Neural cell (in vitro differentiated cells): Measurements from ENCODE around the gene BLTP1.

ENCODE experiments used
- MXI1 ChIP-seq: fragments of 450-650 bp; conservative IDR thresholded peaks from 2 replicates; pipeline ENCODE4 v1.6.1; 2014; ENCODE audit warnings: antibody characterized with exemption, mild to moderate bottlenecking; ENCODE audit not compliant: poor library complexity, severe bottlenecking
- POLR2AphosphoS5 ChIP-seq: IDR thresholded peaks from 2 replicates; pipeline ENCODE4 v1.6.1; 2012
- TF ChIP-seq, protein P1 (sequence below): fragments of 450-650 bp; IDR thresholded peaks from 2 replicates; pipeline ENCODE4 v1.5.1; 2014; ENCODE audit warnings: antibody characterized with exemption, mild to moderate bottlenecking, moderate library complexity; ENCODE audit not compliant: poor library complexity, severe bottlenecking

DNA sequence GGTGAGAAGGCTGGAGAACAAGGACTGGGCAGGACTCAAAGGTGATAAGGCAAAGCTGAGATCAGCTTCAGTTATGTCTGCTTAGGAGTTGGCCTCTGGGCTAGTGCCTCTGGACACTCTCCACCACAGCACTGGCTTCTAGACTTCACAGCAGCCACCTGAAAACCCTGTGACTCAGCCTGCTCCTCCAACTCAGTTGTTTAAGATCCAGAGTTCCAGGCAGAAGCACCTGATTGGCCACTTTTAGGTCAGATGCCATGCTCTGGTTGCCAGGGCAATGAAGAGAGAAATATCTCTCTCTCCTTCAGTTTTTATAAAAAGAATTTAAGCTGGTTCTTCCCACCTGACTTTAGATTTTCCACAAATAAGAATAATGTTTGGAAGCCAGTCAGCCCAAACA is 47.9 kb upstream of the BLTP1 start:
- TF ChIP-seq, protein P1, sequence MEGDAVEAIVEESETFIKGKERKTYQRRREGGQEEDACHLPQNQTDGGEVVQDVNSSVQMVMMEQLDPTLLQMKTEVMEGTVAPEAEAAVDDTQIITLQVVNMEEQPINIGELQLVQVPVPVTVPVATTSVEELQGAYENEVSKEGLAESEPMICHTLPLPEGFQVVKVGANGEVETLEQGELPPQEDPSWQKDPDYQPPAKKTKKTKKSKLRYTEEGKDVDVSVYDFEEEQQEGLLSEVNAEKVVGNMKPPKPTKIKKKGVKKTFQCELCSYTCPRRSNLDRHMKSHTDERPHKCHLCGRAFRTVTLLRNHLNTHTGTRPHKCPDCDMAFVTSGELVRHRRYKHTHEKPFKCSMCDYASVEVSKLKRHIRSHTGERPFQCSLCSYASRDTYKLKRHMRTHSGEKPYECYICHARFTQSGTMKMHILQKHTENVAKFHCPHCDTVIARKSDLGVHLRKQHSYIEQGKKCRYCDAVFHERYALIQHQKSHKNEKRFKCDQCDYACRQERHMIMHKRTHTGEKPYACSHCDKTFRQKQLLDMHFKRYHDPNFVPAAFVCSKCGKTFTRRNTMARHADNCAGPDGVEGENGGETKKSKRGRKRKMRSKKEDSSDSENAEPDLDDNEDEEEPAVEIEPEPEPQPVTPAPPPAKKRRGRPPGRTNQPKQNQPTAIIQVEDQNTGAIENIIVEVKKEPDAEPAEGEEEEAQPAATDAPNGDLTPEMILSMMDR: no peak
- TF ChIP-seq MXI1 (no peak), POLR2AphosphoS5 (no peak)
